ELF-1 (cell line): ENCODE results near the gene PNPLA7.
"Not testable (repeated sequence)": the region's sequence is repeated elsewhere in the genome, so short reads cannot be mapped to it uniquely, and the experiment has no call there.

Experiments
- DNase-seq: peaks from one replicate; pipeline ENCODE4 v3.0.0-alpha.2; 2016; ENCODE audit warnings: low read depth, low spot score

The PNPLA7 gene

DNA sequence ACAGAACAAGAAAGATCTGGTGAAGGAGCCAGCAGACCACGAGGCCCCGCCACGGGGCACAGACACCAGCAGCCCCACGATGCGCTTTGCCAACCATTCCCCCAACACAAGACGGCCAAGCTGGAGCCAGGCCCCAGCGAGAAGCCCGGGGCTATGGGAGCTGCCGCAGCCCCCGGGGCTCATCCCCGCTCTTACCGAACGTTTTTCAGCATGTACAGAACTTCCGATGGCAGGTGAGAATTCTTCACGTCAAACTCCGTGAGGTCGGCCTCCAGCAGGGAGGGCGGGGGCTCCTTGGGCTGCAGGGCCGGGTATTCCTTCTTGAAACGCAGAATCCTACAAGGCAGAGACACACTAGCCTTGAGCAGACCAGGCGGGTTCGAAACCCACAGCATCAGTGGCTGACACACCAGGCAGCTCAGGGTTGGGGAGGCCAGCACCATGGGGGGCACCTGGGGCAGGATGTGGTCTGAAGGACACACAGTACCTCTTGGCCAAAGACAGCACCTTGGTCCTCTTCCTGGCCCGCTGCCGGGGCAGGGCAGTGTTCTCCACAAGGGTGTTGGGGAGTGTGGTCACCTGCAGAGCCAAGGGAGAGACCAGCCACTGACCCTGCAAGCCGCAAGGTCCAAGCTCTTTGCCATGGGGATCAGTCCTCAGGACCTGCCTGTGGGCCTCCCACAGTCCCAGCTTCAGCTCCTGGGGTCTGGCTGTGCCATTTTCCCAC is 6.8 kb downstream of the PNPLA7 start:
- no peak for DNase-seq

DNA sequence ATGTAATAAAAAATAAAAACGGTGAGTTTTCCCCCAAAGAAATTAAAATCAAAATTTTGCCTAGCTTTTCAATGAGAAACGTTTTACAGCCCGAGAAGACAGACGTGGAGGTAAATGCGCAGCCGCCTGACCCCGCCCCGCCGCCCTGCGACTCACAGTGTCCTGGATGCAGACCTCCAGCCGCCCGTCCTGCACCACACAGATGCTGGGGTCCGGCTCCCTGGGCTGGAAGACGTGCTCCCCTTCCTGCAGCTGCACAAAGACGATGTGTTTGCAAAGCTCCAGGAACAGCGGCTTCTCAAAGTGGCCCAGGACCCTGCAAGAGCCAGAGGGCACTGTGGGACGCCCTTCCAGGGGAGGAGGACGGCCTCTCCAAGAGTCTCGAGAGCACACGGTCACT is 7.7 kb downstream of the PNPLA7 start:
- DNase-seq: no peak

DNA sequence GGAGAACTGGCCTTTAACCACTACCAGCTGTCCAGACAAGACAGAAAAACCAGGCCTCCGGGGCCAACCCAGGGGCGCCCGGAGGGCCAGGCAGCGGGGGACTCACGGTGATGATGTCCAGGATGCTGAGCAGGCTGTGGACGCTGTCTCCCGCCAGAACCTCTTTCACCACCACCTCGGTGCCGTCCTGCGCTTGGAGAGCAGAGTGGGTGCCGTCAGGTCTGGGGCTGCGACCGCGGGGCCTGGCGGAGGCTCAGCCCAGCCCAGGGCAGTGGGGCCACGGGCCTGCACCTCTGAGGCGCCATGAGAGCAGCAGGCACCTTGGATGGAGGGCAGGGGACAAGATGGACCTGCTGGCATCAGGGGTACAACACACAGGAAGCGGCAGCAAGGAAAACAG is 9.7 kb downstream of the PNPLA7 start:
- DNase-seq: no peak

DNA sequence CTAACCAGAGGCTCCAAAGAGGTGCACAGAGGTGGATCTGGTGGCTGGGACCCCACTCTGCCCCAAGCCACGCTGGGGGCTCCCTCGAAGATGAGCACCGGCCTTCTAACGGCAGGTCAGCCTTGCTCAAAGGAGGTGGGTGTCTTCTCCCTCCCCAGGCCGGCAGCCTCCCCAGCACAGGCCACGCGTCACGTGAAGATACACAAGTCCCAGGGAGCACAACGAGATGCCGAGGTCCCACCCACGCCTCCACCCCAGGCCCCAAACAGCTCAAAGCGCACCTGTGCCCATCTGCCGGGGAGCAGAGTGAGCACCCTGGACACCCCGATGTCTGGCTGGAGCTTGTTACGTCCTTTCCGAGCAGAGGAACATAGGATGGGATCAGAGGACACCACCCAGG is 12.1 kb downstream of the PNPLA7 start:
- no peak for DNase-seq

DNA sequence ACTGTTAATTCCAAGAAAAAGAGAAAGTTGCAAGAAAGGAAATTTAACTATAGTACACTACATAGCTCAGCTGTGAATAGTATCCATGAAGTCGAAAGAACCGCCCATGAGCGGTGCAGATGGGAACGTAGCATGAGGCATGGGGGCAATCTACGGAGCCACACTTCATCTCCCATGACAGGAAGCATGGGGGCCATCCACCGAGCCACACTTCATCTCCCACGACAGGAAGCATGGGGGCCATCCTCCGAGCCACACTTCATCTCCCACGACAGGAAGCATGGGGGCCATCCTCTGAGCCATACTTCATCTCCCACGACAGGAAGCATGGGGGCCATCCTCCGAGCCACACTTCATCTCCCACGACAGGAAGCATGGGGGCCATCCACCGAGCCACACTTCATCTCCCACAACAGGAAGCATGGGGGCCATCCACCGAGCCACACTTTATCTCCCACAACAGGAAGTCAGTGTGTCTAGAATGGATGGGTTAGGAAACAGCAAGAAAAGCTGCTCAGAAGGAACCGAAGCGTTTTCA is 13.5 kb downstream of the PNPLA7 start:
- DNase-seq: not testable (repeated sequence)

DNA sequence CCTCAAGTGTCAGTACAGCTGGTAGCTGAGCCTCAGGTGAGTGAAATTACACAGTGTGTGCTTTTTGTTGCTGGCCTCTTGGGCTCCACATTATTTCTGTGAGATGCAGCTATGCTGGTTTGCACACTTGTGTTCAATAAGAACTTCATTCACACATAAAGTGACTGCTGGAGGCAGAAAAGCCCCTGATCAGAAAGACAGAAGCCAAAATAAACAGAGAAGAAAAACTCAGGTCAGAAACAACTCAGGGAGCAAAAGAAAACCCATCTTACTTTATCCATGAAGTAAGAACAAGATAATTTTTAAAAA is 15.1 kb downstream of the PNPLA7 start:
- no peak for DNase-seq

DNA sequence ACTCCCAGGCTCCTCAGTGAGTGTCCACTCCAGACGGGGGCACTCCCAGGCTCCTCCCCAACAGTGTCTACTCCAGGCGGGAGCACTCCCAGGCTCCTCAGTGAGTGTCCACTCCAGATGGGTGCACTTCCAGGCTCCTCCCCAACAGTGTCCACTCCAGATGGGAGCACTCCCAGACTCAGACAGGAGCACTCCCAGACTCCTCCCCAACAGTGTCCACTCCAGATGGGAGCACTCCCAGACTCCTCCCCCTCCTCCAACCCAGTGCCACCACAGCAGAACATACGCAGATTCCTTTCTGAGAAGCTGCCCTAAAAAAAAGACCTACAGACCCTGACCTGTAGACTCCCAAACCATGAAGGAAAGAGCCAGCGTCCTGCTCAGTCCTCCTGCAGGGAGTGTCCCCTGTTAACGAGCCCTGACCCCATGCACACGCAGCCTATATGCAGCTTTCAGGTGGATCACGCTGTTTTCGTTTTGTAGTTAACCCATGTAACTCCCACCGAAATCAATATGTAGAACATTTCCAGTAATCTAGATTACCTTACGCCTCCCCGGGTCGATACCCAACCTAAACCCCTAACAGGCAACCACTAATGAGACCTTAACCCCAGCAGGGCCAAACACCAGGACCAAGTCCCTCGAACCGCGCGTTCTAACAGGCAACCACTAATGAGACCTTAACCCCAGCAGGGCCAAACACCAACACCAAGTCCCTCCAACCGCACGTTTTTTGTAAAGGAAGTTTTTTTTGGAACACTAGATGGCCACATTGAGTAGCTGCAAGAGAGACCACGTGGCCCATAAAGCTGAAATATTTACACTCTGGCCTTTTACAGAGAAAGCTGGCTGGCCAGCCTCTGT is 15.7 kb downstream of the PNPLA7 start:
- peak; percentile 80 for DNase-seq

DNA sequence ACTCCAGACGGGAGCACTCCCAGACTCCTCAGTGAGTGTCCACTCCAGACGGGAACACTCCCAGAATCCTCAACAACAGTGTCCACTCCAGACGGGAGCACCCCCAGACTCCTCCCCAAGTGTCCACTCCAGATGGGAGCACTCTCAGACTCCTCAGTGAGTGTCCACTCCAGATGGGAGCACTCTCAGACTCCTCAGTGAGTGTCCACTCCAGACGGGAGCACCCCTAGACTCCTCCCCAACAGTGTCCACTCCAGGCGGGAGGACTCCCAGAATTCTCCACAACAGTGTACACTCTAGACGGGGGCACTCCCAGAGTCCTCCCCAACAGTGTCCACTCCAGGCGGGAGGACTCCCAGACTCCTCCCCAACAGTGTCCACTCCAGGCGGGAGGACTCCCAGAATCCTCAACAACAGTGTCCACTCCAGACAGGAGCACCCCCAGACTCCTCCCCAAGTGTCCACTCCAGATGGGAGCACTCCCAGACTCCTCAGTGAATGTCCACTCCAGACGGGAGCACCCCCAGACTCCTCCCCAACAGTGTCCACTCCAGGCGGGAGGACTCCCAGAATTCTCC is 17.2 kb downstream of the PNPLA7 start:
- not testable (repeated sequence) for DNase-seq

DNA sequence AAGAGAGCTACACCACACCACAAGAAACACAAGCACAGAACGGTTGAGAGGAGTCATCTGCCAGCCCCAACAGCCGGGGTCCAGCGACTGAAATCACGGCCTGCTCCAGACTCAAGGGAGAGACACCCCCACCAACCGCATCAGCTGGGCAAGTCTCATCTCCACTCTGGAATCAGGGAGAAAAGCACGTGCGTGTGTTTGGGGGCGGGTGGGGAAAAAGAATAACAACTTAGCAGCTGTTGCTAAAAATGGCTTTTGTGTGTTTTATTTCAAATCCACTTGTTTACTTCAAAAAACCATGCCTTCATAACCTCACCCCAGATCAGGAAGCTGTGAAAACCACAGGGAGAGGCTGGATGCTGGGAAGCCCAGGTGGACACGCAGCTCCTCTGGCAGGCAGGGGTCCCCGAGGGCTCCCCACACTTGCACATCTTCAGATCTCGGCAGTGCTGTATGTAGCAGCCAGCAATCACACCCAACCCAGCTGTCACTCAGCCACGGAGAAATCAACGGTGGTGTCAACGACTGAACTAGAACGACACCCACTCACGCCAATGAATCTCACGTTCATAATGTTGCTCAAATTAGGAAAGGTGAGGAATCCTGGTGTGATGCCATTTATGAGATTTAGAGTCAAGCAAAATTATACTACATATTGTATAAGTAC is 19.0 kb downstream of the PNPLA7 start:
- no peak for DNase-seq

DNA sequence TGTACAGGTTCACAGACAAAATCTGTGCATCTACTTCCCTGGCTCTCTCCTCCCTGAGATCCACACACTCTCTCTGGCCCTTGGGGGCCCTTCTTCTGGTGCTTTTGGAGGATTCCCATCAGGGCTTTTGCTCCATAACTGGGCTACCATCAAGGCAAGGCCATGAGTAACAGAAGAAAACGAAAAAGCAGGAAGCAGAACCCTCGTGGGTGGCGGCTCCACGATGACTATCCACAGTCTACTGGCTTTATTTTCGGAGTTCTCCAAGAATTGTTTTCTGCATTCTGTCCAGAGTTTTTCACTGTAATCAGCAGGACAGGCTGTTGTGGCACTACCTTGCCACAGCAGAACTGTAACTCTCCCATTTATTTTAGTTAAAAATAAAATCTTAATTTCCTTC is 19.9 kb downstream of the PNPLA7 start:
- no peak for DNase-seq

DNA sequence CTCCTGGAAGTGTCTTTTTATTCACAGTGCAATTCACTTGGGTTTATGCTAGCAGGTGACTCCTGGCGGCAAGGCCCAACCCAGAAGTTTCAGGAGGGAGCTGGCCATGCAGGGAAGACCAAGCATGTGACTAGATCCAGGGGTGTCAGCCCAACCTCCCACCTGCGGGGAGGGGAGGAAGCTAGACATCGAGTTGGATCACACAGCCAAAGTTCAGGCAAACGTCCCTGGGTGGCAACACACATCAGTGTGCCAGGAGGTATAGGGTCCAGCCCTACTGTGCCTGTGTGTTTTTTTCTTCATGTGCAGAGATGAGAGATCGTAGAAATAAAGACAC is 25.3 kb downstream of the PNPLA7 start:
- no peak for DNase-seq

DNA sequence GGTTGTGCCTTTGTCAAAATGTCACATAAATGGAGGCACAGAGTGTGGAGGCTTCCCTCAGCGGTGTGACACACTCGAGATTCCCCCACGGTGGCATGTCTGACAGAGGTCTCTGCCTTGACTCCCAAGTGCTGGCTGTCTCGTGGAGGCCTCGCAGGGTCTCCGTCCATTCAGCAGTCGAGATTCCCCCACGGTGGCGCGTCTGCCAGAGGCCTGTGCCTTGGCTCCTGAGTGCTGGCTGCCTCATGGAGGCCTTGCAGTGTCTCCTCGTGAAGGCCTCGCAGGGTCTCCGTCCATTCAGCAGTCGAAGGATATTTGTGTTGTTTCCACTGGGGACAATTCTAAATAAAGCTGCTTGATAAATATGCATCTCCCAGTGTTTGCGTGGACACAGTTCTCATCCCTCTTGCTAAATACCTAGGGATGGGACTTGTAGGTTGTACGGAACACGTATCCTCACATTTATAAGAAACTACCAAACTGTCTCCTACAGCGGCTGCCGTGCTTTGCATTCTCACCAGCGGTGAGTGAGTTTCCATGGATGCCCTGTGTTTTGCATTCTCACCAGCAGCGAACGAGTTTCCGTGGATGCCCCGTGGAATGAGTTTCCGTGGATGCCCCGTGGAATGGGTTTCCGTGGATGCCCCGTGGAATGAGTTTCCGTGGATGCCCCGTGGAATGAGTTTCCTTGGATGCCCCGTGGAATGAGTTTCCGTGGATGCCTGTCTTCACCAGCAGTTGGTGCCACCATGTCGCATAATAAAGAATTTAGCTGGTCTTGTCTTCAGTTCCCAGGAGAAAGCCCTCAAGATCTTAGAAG is 25.8 kb downstream of the PNPLA7 start:
- no peak for DNase-seq

DNA sequence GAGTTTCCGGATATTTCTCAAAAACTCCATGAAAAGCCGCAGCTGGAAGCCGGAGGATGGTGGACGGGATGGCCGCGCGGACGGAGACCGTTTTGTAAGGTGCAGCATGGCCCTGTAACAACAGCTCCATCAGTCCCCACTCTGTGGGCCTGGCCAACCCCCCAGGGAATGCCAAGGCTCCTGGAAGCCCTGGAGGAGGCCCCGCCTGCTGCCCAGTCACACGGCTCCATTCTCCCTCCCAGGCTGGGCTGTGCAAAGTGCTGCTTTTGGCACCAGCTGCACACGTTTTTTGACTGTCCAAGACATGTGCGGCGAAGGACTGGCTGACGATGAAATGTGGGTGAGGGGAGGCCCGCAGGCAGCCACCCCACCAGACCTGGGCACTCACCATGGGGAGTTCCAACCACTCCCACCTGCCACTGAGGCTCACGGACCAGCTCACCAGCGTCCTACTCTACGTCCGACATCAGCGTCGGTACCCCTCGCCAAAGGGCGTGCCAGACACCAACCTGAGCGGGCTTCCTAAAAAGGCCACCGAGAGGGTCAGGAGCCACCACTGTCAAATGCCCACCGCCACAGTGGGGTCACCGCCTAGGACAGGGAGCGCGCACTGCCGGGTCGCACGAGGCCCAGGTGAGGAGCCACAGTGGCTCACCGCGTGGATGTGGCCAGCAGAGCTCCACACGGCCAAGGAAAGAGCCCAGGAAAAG is 27.3 kb downstream of the PNPLA7 start:
- no peak for DNase-seq

DNA sequence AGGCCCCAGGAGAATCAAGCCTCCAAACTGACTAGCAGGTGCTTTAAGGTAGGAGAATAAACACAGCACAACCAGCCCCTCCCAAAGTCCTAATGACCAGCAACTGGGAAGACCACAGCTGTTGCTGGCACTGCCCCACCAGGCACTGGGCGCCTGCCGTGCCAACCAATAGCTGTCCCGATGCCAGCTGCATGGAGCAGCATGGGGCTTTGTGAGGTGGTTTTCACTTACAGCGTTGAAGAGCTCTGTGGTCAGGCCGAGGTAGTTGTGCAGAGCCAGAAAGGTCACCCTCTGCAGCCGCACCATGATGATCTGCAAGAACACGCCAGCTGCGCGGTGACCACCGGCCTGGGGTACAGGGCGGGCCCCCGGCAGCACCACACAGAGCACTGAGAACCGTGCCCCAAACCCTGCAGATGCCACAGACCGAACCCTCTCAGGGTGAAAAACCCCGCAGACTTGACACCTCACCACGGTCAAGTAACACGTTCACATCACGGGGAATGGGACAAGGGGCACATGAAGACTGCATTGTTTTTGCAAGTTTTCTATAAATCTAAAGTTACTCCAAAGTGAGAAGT is 28.7 kb downstream of the PNPLA7 start:
- DNase-seq: no peak

DNA sequence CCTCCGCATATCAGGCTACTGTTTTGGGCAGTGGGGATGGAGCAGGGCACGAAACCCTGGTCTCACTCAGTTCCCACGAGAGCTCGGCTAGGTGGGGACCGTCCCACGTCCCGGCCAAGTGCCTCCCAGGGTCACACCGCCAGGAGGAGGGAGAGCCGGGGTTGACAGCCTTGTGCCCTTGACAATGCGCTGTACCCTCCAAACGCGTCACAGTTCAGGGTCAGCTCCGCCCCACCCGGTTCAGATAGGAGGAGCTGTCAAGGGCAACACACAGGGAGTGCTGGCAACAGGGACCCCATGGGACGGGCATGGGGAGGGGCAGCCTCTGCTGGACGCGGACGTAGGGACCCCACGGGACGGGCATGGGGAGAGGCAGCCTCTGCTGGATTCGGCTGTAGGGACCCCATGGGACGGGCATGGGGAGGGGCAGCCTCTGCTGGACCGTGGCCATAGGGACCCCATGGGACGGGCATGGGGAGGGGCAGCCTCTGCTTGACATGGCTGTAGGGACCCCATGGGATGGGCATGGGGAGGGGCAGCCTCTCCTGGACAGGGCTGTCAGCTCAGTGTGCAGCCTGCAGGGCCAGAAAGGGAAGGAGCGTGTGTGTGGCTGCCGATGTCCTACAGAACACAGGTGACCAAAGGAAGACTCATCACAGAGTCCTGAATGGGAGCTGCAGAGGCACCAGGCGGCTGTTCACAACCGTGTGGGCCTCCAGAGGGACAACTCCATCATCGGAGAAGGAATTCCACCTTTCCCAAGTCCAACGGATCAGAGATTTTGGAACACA is 29.4 kb downstream of the PNPLA7 start:
- DNase-seq: no peak

DNA sequence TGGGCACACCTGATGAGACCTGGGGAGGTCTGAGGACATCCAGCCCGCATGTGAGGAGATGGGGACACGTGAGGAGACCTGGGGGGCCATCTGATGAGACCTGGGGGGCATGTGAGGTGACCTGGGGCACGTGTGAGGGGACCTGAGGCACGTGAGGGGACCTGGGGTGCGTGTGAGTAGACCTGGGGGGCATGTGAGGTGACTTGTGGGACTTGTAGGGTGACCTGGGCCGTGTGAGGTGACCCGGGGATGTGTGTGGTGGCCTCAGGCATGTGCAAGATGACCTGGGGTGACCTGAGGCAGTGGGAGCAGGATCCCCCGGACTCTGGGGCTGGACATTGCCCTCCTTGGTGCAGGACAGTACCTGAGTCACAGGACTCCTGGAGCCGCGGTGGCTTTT is 30.6 kb downstream of the PNPLA7 start:
- DNase-seq: no peak

DNA sequence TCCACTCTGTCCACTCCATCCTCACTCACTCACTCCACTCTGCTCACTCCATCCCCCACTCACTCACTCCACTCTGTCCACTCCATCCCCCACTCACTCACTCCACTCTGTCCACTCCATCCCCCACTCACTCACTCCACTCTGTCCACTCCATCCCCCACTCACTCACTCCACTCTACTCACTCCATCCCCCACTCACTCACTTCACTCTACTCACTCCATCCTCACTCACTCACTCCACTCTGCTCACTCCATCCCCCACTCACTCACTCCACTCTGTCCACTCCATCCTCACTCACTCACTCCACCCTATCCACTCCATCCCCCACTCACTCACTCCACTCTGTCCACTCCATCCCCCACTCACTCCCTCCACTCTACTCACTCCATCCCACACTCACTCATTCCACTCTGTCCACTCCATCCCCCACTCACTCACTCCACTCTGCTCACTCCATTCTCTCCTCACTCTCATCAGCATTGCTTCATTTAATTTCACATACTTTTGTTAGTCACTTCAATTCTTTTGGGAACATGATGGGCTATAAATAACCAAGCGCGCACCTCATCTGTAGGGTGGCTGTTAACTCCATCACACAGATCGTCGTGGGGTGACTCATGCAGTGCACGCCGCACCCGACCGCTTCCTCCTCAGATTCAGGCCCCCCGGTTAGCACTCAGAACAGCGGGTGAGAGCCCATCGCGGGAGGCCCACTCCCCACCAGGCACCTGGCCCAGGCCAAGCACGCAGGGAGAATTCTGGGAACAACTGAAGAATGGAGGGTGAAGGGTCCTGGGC is 31.3 kb downstream of the PNPLA7 start:
- not testable (repeated sequence) for DNase-seq

DNA sequence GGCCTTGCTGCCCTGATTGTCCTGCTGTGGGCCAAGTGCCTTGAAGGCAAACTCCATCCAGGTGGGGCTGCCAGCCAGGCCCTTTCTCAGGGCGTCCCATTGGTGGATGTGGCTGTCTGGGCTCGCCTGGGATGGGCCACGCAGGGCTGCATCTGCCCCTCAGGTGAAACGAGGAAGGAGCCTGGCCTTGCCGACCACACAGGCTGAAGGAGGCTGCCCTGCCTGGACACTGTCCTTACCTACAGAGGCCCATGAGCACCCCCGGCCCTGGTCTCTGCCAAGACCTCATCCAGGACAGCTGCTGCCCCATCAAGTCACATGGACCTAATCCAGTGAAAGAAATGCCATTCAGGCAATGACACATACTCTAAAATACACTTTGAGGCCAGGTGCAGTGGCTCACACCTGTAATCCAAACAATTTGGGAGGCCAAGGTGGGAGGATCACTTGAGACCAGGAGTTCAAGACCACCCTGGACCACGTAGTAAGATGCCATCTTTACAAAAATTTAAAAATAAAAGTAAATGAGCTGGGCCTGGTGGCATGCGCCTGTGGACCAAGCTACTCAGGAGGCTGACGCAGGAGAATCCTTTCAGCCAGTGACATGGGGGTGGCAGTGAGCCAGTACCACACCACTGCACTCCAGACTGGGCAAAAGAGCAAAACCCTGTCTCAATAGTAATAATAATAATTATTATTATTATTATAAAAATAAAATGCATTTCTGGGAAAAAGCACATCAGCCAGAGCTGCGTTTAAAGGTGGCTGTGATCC is 33.9 kb downstream of the PNPLA7 start:
- peak; percentile 29 for DNase-seq
